ENCODE data around the gene TTC23L. TPM values are rescaled to one million over a fixed set of nuclear protein-coding genes. Genes with fewer than 3 reads are reported as not detected.

The TTC23L gene
- polyA plus RNA-seq, 2 of the 4 experiments (the other 2 are of a cell fraction): 0.17 to 0.59 TPM

- ATAC-seq: no peak
- no peak for FAIRE-seq
- WGBS (ENCODE audit: missing lambda C conversion rate): 68% methylated on average over 2 of the region's 2 CpGs
- no peak for TF ChIP-seq RNF2 (IDR thresholded peaks at IDR 0.05; ENCODE audit: borderline replicate concordance, low read depth)
- TF ChIP-seq EHMT2 (IDR thresholded peaks at IDR 0.05; ENCODE audit: low read depth): no peak
- no peak for TF ChIP-seq CHD4 (IDR thresholded peaks at IDR 0.05; ENCODE audit: borderline replicate concordance)
- no peak for TF ChIP-seq JUNB (IDR thresholded peaks at IDR 0.05)
- no peak for TF ChIP-seq FOSB (CRISPR knock-in tag; IDR thresholded peaks at IDR 0.05)
- TF ChIP-seq RARB (CRISPR knock-in tag; IDR thresholded peaks at IDR 0.05): no peak
- TF ChIP-seq JUN (IDR thresholded peaks at IDR 0.05): no peak
- TF ChIP-seq NFE2L2 (conservative IDR thresholded peaks at IDR 0.05; ENCODE audit: low read length): no peak
- no peak for TF ChIP-seq ATOH8 (CRISPR knock-in tag; IDR thresholded peaks at IDR 0.05; ENCODE audit: low read depth)
- TF ChIP-seq HOXA7 (CRISPR knock-in tag; IDR thresholded peaks at IDR 0.05): no peak
- Histone ChIP-seq H3K4me2 (no peak overlapping the region), H3K27ac (no peak overlapping the region), H3K4me3 (no peak overlapping the region), H3K9me3 (no peaks in the 10 kb centered on the region), H3K4me1 (peaks cover 7% of the 10 kb centered on the region)
- no peak for DNase-seq (ENCODE audit: low read depth in 1 of 2, low spot score in 1 of 2)
- ChIA-PET CTCF (interaction anchor here (2.2 kb wide), 1 partner anchor 385 kb away, joined by 7 read pairs; no protein-coding TSS in a partner anchor), POLR2A (no interaction called here)
These were observed 31.4 kb downstream of the TTC23L start for GRCh38 chr5:34870382-34870781.

- FAIRE-seq: no peak
- no peak for DNase-seq (ENCODE audit: low read depth in 1 of 2, low spot score in 1 of 2)
- Histone ChIP-seq H3K4me3 (no peak overlapping the region), H3K9me3 (no peaks in the 10 kb centered on the region), H3K4me2 (no peak overlapping the region), H3K27ac (no peak overlapping the region), H3K4me1 (no peaks in the 10 kb centered on the region)
- ChIA-PET POLR2A (no interaction called here), CTCF (no interaction called here)
- ATAC-seq: no peak
- TF ChIP-seq CTCF (IDR thresholded peaks at IDR 0.05) (no peak), HEYL (CRISPR knock-in tag; IDR thresholded peaks at IDR 0.05) (no peak), SMC3 (IDR thresholded peaks at IDR 0.05) (no peak), RAD21 (conservative IDR thresholded peaks at IDR 0.05 in 1 of 2, IDR thresholded peaks at IDR 0.05 in 1 of 2) (no peak), CHD4 (IDR thresholded peaks at IDR 0.05; ENCODE audit: borderline replicate concordance) (no peak), TP53 (CRISPR knock-in tag; IDR thresholded peaks at IDR 0.05) (no peak), RCOR1 (IDR thresholded peaks at IDR 0.05; ENCODE audit: low read depth, low read length) (no peak), ZNF302 (CRISPR knock-in tag; IDR thresholded peaks at IDR 0.05) (no peak), POLR2A (IDR thresholded peaks at IDR 0.05; ENCODE audit: low read length) (no peak), JUNB (IDR thresholded peaks at IDR 0.05) (no peak), ZFP36 (IDR thresholded peaks at IDR 0.05; ENCODE audit: borderline replicate concordance, partially characterized antibody) (no peak), CBX8 (IDR thresholded peaks at IDR 0.05) (no peak), CEBPB (IDR thresholded peaks at IDR 0.05) (no peak), HMGXB4 (CRISPR knock-in tag; IDR thresholded peaks at IDR 0.05; ENCODE audit: borderline replicate concordance) (no peak), FOSL2 (IDR thresholded peaks at IDR 0.05) (no peak), FOSL2 (CRISPR knock-in tag; IDR thresholded peaks at IDR 0.05) (no peak), RFX5 (IDR thresholded peaks at IDR 0.05) (no peak), HDAC2 (IDR thresholded peaks at IDR 0.05) (no peak), BCL3 (IDR thresholded peaks at IDR 0.05) (no peak)
These were observed 37.3 kb downstream of the TTC23L start for GRCh38 chr5:34876275-34876674.
